Activated CD8-positive, alpha-beta T cell treated with anti-CD3 and anti-CD28 coated beads, Interleukin-2, amount 10 ng/mL, durations not matched to agents 7 days and 5 days (primary cell): ENCODE data around the gene GATAD2B. TPM values are rescaled to one million over a fixed set of nuclear protein-coding genes. Genes with fewer than 3 reads are reported as not detected.

Source experiments
- ATAC-seq: fragments of 150-1000 bp; cut with Tn5 transposase; one replicate; pipeline ENCODE4 v1.10.0; 2021; ENCODE audit warnings: moderate library complexity
- CTCF ChIA-PET: fragments of 350-600 bp; sonication (Branson Sonifier 250); formaldehyde crosslinking; loops from one replicate; lab custom pipeline; 2021; ENCODE audit warnings: antibody characterized with exemption; lab: Charles Lee
- POLR2A ChIA-PET: fragments of 350-600 bp; sonication (Branson Sonifier 250); formaldehyde crosslinking; loops from one replicate; lab custom pipeline; 2021; ENCODE audit warnings: antibody characterized with exemption; lab: Charles Lee
- DNase-seq: peaks from one replicate; pipeline ENCODE4 v3.0.0-alpha.2; 2020
- H3K27ac Mint-ChIP-seq: one replicate; pipeline ENCODE4 v1.8.0; 2021; ENCODE audit warnings: mild to moderate bottlenecking, mixed read lengths
- H3K27me3 Mint-ChIP-seq: one replicate; pipeline ENCODE4 v1.8.0; 2021; ENCODE audit warnings: low read depth, mixed read lengths
- H3K36me3 Mint-ChIP-seq: one replicate; pipeline ENCODE4 v1.8.0; 2021; ENCODE audit warnings: low read depth, mixed read lengths
- H3K4me1 Mint-ChIP-seq: one replicate; pipeline ENCODE4 v1.8.0; 2021; ENCODE audit warnings: low read depth, mixed read lengths
- H3K4me3 Mint-ChIP-seq: one replicate; pipeline ENCODE4 v1.8.0; 2021; ENCODE audit warnings: mild to moderate bottlenecking, mixed read lengths
- H3K9me3 Mint-ChIP-seq: one replicate; pipeline ENCODE4 v1.8.0; 2022; ENCODE audit warnings: mixed read lengths; ENCODE audit not compliant: insufficient read depth
- total RNA-seq, 2 experiments: library from RNA; stranded (reverse); gene quantifications; one replicate each; pipeline ENCODE4 v1.2.3, GENCODE V29; 2021

The GATAD2B gene
- 10 to 100 TPM; 70.2 to 71.7 TPM for total RNA-seq

DNA sequence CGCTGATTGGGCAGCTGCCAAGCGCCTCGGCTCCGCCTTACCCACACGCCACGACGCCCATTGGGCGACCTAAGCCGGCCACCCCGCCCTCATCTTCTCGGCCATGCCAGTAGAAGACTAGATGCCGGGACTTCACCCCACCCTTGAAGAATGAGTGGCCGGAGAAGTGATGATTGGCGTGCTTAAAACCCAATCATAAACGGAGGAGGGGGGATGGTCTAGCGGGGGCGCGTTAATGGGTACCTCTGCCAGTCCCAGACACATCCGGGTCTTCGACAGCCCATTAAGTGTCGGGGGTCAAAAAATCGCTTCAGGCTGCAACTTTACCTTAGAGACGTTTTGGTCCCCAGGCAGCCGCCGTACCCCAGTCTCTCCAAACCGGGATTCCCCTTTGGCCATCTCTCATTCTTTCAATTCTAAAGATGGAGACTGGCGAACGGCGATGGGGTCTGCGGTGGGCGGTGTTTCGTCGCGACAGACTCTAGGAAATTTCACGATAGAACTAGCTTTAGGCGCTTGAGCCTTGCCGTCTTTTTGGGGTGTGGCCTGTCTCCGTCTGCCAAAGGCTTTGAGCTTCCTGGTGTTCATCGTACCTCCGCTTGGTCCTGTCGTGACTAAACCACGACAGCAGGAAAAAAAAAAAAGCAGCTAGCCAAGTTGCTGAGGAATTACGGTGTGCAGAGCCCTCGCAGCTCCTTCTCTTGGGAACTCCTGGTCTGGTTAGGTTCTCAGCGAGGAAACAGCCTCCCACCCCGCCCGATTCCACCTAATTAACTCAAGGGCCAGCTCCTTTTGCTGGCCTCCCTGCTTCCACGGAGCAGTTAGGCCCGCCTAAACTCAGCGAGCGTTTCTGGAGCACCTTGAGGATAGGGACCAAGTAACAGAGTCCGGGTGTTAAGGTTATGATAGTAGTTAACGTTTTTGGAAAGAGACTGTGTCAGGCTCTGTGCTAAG lies at the start of gene GATAD2B:
Gene GATAD2B (minus strand): TSS at position 1 of the 954 bp plus-strand sequence. CDS start 94,625 bp downstream, outside the sequence.
- DNase-seq (peak; percentile 100), ATAC-seq (peak; percentile 96)
- CTCF ChIA-PET = interaction anchor here (0.7 to 7.2 kb wide), 12 partner anchors 12 to 412 kb away, joined by 3 to 70 read pairs (median 4); partner anchors contain the start of genes CREB3L4, DENND4B and RAB13
- H3K4me3 Mint-ChIP-seq = peak within 1 kb of the TSS; percentile 95
- no peaks in the 10 kb centered on the region for H3K9me3 Mint-ChIP-seq
- H3K27me3 Mint-ChIP-seq = no peaks in the 10 kb centered on the region
- H3K36me3 Mint-ChIP-seq = peaks cover 21% of the 10 kb centered on the region
- POLR2A ChIA-PET = interaction anchor here (0.6 to 3.7 kb wide), 26 partner anchors 10 to 406 kb away, joined by 3 to 71 read pairs (median 3); partner anchors contain the start of genes CREB3L4, CRTC2, DENND4B and JTB
- H3K27ac Mint-ChIP-seq = peak within 1 kb of the TSS; percentile 96
- peaks cover 38% of the 10 kb centered on the region for H3K4me1 Mint-ChIP-seq

- ATAC-seq (no peak), DNase-seq (no peak)
- Mint-ChIP-seq H3K4me3 (no peak overlapping the region), H3K36me3 (peaks cover 36% of the 10 kb centered on the region), H3K9me3 (no peaks in the 10 kb centered on the region), H3K27me3 (no peaks in the 10 kb centered on the region), H3K27ac (no peak overlapping the region), H3K4me1 (peaks cover 60% of the 10 kb centered on the region)
- ChIA-PET POLR2A (interaction anchor here (1.0 kb wide), 2 partner anchors 16 to 20 kb away, joined by 3 read pairs; partner anchors contain the start of genes RAB13 and RPS27), CTCF (interaction anchor here (1.6 kb wide), 1 partner anchor 17 kb away, joined by 5 read pairs; no protein-coding TSS in a partner anchor)
Measured at GRCh38 chr1:153970346-153970745, 47.6 kb upstream of the GATAD2B start.

DNA sequence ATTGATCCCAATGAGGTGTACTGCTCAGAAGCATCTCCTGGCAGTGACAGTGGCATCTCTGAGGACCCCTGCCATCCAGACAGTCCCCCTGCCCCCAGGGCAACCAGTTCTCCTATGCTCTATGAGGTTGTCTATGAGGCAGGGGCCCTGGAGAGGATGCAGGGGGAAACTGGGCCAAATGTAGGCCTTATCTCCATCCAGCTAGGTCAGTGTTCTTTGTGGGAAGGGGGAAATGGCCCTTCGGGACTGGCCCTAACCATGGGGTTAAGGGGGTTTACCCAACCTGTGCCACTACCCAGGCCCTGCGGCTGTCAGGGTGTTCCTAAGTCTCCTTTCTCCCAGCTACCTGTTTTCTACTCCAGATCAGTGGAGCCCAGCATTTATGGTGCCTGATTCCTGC lies 46.2 kb upstream of the GATAD2B start:
- peaks cover 57% of the 10 kb centered on the region for H3K4me1 Mint-ChIP-seq
- peaks cover 24% of the 10 kb centered on the region for H3K36me3 Mint-ChIP-seq
- ChIA-PET POLR2A (interaction anchor here (1.2 to 4.1 kb wide), 3 partner anchors 12 to 22 kb away, joined by 3 to 34 read pairs (median 24); partner anchors contain the start of genes CRTC2, DENND4B and RPS27), CTCF (interaction anchor here (0.8 to 7.4 kb wide), 5 partner anchors 8 to 147 kb away, joined by 3 to 109 read pairs (median 30); partner anchors contain the start of genes CRTC2, JTB and RAB13)
- no peak overlapping the region for H3K27ac Mint-ChIP-seq
- no peak overlapping the region for H3K4me3 Mint-ChIP-seq
- no peaks in the 10 kb centered on the region for H3K27me3 Mint-ChIP-seq
- ATAC-seq (no peak), DNase-seq (no peak)
- H3K9me3 Mint-ChIP-seq = no peaks in the 10 kb centered on the region

- ATAC-seq = no peak
- peaks cover 61% of the 10 kb centered on the region for H3K4me1 Mint-ChIP-seq
- ChIA-PET POLR2A (interaction anchor here (1.2 to 4.1 kb wide), 6 partner anchors 9 to 46 kb away, joined by 3 to 62 read pairs (median 24); partner anchors contain the start of genes CRTC2, DENND4B, GATAD2B and JTB), CTCF (interaction anchor here (0.8 to 7.4 kb wide), 8 partner anchors 9 to 213 kb away, joined by 3 to 109 read pairs (median 6); partner anchors contain the start of genes CRTC2, JTB, RAB13 and RPS27)
- H3K4me3 Mint-ChIP-seq = peak overlapping the region; percentile 86
- H3K27me3 Mint-ChIP-seq = no peaks in the 10 kb centered on the region
- H3K36me3 Mint-ChIP-seq = peaks cover 19% of the 10 kb centered on the region
- no peaks in the 10 kb centered on the region for H3K9me3 Mint-ChIP-seq
- peak overlapping the region; percentile 93 for H3K27ac Mint-ChIP-seq
- DNase-seq = no peak
Measured at GRCh38 chr1:153968408-153968807, 45.6 kb upstream of the GATAD2B start.

GRCh38 chr1:153968000-153968363 lies 45.2 kb upstream of the GATAD2B start:
- ChIA-PET CTCF (interaction anchor here (0.8 to 7.4 kb wide), 12 partner anchors 9 to 296 kb away, joined by 3 to 109 read pairs (median 4); partner anchors contain the start of genes CRTC2, DENND4B, GATAD2B and JTB), POLR2A (interaction anchor here (0.6 to 4.1 kb wide), 23 partner anchors 9 to 428 kb away, joined by 3 to 62 read pairs (median 5); partner anchors contain the start of genes CRTC2, DENND4B, GATAD2B and JTB)
- Mint-ChIP-seq H3K36me3 (peaks cover 14% of the 10 kb centered on the region), H3K27ac (peak overlapping the region; percentile 93), H3K9me3 (no peaks in the 10 kb centered on the region), H3K4me3 (peak overlapping the region; percentile 86), H3K27me3 (no peaks in the 10 kb centered on the region), H3K4me1 (peaks cover 58% of the 10 kb centered on the region)
- no peak for DNase-seq
- ATAC-seq = no peak

GRCh38 chr1:153967107-153967999 lies 44.6 kb upstream of the GATAD2B start, which contains the start of gene CREB3L4:
CREB3L4 (plus strand) TSS chr1:153967902; CDS start chr1:153968526, 624 bp downstream.
- Mint-ChIP-seq H3K27ac (peak within 1 kb of the TSS; percentile 93), H3K27me3 (no peaks in the 10 kb centered on the region), H3K9me3 (no peaks in the 10 kb centered on the region), H3K36me3 (peaks cover 8% of the 10 kb centered on the region), H3K4me3 (peak within 1 kb of the TSS; percentile 86), H3K4me1 (peaks cover 58% of the 10 kb centered on the region)
- ATAC-seq (peak; percentile 88), DNase-seq (peak; percentile 91)
- POLR2A ChIA-PET = interaction anchor here (0.6 to 4.1 kb wide), 27 partner anchors 10 to 796 kb away, joined by 3 to 62 read pairs (median 4); partner anchors contain the start of genes CHTOP, CRTC2, DENND4B and GATAD2B
- CTCF ChIA-PET = interaction anchor here (0.8 to 7.4 kb wide), 12 partner anchors 10 to 295 kb away, joined by 3 to 109 read pairs (median 6); partner anchors contain the start of genes CRTC2, DENND4B, GATAD2B and JTB

GRCh38 chr1:153963850-153964331 lies 41.1 kb upstream of the GATAD2B start:
- Mint-ChIP-seq H3K27ac (peak overlapping the region; percentile 76), H3K36me3 (peaks cover 18% of the 10 kb centered on the region), H3K9me3 (no peaks in the 10 kb centered on the region), H3K4me3 (peak overlapping the region; percentile 75), H3K27me3 (no peaks in the 10 kb centered on the region), H3K4me1 (peaks cover 69% of the 10 kb centered on the region)
- ChIA-PET CTCF (interaction anchor here (1.9 to 7.4 kb wide), 5 partner anchors 13 to 167 kb away, joined by 9 to 109 read pairs (median 25); partner anchors contain the start of genes DENND4B, JTB and RAB13), POLR2A (interaction anchor here (0.6 to 2.8 kb wide), 8 partner anchors 9 to 312 kb away, joined by 3 to 23 read pairs (median 4); partner anchors contain the start of genes DENND4B and JTB)
- DNase-seq (no peak), ATAC-seq (no peak)

- H3K27ac Mint-ChIP-seq = peak within 1 kb of the TSS; percentile 76
- CTCF ChIA-PET = interaction anchor here (1.3 to 7.4 kb wide), 5 partner anchors 14 to 166 kb away, joined by 4 to 109 read pairs (median 12); partner anchors contain the start of genes DENND4B, GATAD2B, JTB and RAB13
- ATAC-seq (peak; percentile 66), DNase-seq (peak; percentile 96)
- POLR2A ChIA-PET = interaction anchor here (0.6 to 2.8 kb wide), 13 partner anchors 9 to 329 kb away, joined by 3 to 23 read pairs (median 4); partner anchors contain the start of genes DENND4B, GATAD2B and JTB
- H3K36me3 Mint-ChIP-seq = peaks cover 18% of the 10 kb centered on the region
- H3K4me3 Mint-ChIP-seq = peak within 1 kb of the TSS; percentile 75
- H3K9me3 Mint-ChIP-seq = no peaks in the 10 kb centered on the region
- H3K27me3 Mint-ChIP-seq = no peaks in the 10 kb centered on the region
- H3K4me1 Mint-ChIP-seq = peaks cover 68% of the 10 kb centered on the region
Measured at GRCh38 chr1:153963030-153963849, 40.5 kb upstream of the GATAD2B start, which contains the start of gene SLC39A1. SLC39A1 (minus strand) TSS chr1:153963537; CDS start chr1:153962715, 822 bp downstream.
